GM10266 (cell line): ENCODE measurements around the gene RFX1.

Source experiments
- DNase-seq: peaks from one replicate; pipeline ENCODE4 v3.0.0; 2012; ENCODE audit errors: extremely low spot score
- TF ChIP-seq, protein P1 (sequence below): IDR thresholded peaks from 2 replicates; pipeline ENCODE4 v1.5.1; 2012; ENCODE audit warnings: mild to moderate bottlenecking, low read depth; ENCODE audit not compliant: control insufficient read depth, insufficient read depth; ENCODE audit errors: missing control alignments

The RFX1 gene

DNA sequence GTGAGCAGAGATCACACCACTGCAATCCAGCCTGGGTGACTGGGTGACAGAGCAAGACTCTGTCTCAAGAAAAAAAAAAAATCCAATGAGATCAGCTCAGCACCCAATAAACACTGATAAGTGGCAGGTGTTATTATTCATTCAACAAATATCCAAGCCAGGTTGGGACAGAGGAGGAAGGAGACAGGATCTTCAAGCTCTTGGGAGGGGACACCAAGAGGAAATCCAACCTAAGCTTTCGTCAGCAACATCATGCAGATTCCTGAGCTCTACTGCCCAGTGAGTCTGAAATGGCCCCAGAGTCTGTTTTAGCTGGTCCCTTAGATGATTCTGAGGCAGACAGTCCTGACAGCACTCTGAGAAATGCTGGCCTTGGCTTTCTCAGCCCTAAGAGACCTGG is 7.7 kb downstream of the RFX1 start:
- TF ChIP-seq, protein P1, sequence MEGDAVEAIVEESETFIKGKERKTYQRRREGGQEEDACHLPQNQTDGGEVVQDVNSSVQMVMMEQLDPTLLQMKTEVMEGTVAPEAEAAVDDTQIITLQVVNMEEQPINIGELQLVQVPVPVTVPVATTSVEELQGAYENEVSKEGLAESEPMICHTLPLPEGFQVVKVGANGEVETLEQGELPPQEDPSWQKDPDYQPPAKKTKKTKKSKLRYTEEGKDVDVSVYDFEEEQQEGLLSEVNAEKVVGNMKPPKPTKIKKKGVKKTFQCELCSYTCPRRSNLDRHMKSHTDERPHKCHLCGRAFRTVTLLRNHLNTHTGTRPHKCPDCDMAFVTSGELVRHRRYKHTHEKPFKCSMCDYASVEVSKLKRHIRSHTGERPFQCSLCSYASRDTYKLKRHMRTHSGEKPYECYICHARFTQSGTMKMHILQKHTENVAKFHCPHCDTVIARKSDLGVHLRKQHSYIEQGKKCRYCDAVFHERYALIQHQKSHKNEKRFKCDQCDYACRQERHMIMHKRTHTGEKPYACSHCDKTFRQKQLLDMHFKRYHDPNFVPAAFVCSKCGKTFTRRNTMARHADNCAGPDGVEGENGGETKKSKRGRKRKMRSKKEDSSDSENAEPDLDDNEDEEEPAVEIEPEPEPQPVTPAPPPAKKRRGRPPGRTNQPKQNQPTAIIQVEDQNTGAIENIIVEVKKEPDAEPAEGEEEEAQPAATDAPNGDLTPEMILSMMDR: no peak
- no peak for DNase-seq

DNA sequence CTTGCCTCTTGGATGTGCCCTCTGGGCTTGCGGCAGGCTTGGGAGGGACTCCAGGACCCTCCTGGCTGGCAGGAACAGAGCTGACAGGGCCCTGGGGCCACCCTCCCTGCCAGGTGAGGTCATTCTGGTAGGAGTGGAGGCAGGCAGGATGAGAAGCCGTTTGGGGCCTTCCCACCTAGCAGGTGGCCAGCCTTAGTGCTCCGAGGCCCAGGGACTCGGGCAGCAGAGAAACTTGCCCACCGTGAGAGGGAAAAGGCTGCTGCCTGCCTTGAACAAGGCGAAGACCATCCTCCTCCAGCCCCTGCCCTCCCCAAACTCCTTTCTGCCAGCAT is 8.5 kb downstream of the RFX1 start:
- TF ChIP-seq, protein P1: no peak

DNA sequence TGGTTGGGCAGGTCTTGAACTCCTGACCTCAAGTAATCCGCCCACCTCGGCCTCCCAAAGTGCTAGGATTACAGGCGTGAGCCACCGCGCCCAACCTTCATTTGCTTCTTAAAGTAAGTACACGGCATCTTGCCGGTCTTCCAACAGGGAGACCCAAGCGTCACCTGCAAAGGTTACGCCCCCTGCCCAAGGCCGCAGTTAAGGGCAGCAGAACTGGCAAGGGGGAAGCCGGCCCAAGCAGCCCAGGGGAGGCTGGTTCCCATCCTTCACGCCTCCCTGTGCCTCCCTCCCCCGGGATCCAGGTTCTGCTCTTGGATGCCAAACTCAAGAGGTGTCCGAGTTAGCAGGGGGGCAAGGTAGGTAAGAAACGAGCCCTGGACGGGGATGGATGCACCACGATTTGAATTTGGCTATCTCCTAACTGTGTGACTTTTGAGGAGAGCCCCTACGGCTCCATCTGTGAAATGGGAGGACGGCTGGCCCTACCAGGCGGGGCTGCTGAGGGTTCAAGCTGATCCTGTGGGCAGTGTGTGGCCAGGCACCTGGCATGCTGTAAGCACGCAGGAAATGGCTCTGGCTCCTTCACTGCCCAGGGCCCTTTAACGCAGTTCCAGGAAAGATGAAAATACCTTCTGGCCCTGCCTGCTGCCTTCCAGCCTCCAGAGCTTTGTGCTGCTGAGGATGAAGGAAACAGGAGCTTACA is 9.0 kb downstream of the RFX1 start:
- TF ChIP-seq, protein P1: no peak
- no peak for DNase-seq

More for the DNA sequence above, 8.5 kb downstream of the RFX1 start:
- DNase-seq: no peak

DNA sequence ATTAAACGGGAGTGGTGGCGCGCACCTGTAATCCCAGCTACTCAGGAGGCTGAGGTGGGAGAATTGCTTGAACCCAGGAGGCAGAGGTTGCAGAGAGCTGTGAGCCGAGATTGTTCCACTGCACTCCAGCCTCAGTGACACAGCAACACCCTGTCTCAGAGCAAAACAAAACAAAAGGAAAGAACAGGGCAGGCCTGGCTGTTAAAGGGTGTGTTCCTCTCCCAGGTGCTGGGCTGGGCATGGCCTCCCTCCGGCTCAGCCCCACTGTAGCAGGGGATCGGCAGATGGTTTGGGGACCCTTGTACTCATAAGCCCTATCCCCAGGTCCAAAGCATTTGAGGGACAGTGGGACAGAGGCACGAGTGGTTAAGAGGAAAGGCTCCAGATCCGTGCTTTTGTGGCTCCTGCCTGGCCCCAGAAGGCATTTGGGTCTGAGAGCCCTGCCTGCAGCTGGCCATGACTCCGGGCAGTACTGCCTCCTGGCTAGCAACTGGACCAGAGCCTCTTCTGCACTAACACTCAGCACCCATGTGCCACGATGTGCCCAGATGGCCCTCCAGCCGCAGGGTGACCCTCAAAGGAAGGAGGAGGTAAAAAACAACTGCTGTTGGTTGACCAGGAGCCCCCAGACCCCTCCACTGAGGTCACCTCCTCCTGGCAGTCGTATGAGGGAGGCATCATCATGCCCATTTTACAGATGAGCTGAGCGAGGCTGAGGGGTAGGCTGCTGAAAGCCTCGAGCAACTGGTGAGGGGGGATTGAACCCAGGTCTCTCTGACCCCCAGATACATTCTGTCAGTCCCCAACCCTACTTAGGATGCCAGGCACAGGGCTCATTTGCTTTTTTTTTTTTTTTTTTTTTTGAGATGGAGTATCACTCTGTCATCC is 10.0 kb downstream of the RFX1 start:
- no peak for DNase-seq
- TF ChIP-seq, protein P1: no peak

DNA sequence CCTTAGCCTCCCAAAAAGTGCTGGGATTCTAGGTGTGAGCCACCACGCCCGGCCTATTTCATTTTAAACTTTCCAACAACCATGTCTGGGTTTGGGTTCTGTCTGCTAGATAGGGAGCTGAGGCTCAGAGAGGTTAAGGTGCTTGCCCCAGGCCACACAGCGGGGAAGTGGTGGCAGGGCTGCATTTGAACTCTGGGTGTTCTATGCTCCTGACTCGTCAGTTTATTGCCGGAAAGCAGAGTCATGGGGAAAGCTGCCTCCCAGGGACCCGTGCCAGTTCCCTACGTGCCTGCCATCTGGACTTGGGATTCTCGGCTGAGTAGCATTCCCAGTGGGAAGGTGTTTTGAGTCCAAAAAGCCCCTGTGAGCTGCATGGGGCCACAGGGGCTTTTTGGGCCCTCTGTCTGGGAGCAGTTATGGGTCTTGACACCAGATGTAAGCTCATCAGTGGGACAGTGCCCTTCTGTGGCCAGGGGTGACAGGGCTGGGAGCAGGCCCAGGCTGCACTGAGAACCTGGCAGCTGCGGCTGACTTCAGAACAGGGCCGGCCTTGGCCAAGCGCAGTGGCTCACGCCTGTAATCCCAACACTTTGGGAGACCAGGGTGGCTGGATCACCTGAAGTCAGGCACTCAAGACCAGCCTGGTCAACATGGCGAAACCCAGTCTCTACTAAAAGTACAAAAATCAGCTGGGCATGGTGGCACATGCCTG is 10.9 kb downstream of the RFX1 start:
- TF ChIP-seq, protein P1: no peak
- peak; percentile 17 for DNase-seq

DNA sequence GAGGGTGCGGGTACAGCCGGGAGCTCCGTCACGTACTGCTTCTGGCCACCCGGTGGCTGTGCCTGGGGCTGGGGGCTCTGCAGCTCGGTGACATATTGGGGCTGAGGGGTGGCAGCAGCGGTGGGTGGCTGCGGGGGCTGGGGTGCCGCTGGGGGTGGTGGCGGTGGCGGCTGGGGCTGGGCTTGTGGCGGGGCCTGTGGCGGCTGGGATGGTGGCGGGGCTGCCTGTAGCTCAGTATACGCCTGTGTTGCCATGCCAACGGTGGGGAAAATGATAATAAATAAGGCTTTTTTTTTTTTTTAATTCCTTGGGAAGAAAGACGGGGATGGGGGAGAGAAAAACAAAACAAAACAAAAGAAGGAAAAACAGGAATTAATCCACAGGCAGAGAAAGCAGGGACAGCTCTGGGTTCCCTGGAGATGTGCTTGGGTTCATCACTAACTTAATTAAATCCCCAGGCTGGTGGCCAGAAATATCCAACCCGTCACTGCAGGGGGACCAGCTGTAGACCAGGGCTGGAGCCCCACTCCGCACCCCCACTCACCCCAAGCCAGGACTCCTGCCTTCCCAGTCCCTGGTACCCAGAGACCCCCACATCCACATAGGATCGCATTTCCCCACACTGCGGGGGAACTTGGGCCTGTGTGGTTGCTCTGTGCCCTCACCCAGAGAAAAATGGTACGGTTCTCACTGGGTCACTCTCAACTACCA is 12.4 kb downstream of the RFX1 start:
- TF ChIP-seq, protein P1: no peak
- peak; percentile 11 for DNase-seq
